Caco-2 (cell line): ENCODE measurements around the gene AOPEP. TPM values are rescaled to one million over a fixed set of nuclear protein-coding genes. Genes with fewer than 3 reads are reported as not detected.

Experiments
- BruUV-seq: library from RNA; stranded (reverse); fragments of 400-500 nt; replicated peaks from 2 replicates; lab custom pipeline; 2021; lab: Mats Ljungman, UMichigan
- CTCF ChIA-PET: fragments of 300-600 bp; sonication (Branson Sonifier 250); formaldehyde crosslinking; loops from one replicate; lab custom pipeline; 2022; ENCODE audit warnings: antibody characterized with exemption; lab: Charles Lee
- POLR2A ChIA-PET: fragments of 300-600 bp; sonication (Branson Sonifier 250); formaldehyde crosslinking; loops from one replicate; lab custom pipeline; 2022; ENCODE audit warnings: antibody characterized with exemption; lab: Charles Lee
- DNase-seq, 2 experiments: peaks; one replicate each; pipeline versions ENCODE4 v3.0.0 to v3.0.0-alpha.2; 2020 to 2022
- H3K27me3 ChIP-seq: replicated peaks from 2 replicates; pipeline ENCODE4 v1.6.0; 2011; ENCODE audit warnings: low read length; ENCODE audit not compliant: control insufficient read depth, insufficient read depth
- H3K36me3 ChIP-seq: 2 replicates; pipeline ENCODE4 v1.5.1; 2011; ENCODE audit warnings: low read length; ENCODE audit not compliant: control insufficient read depth, insufficient read depth
- H3K4me1 ChIP-seq: fragments of 250-450 bp; sonication (Bioruptor Pico); 2 replicates; pipeline ENCODE4 v1.5.1; 2020; ENCODE audit warnings: mild to moderate bottlenecking
- H3K4me3 ChIP-seq: 2 replicates; pipeline ENCODE4 v1.5.1; 2011; ENCODE audit warnings: low read depth, mild to moderate bottlenecking, control low read depth, low read length
- H3K9me3 ChIP-seq: fragments of 250-450 bp; sonication (Bioruptor Pico); 2 replicates; pipeline ENCODE4 v1.5.1; 2020; ENCODE audit warnings: mild to moderate bottlenecking, moderate library complexity
- H3K27ac Mint-ChIP-seq: one replicate; pipeline ENCODE4 v1.8.0; 2022; ENCODE audit warnings: mixed read lengths; ENCODE audit not compliant: unreplicated experiment
- H3K27me3 Mint-ChIP-seq: one replicate; pipeline ENCODE4 v1.8.0; 2022; ENCODE audit warnings: mixed read lengths; ENCODE audit not compliant: insufficient read depth, unreplicated experiment
- H3K36me3 Mint-ChIP-seq: one replicate; pipeline ENCODE4 v1.8.0; 2022; ENCODE audit warnings: mild to moderate bottlenecking, mixed read lengths; ENCODE audit not compliant: insufficient read depth, unreplicated experiment
- H3K4me1 Mint-ChIP-seq: one replicate; pipeline ENCODE4 v1.8.0; 2022; ENCODE audit warnings: low read depth, mixed read lengths; ENCODE audit not compliant: unreplicated experiment
- H3K4me3 Mint-ChIP-seq: one replicate; pipeline ENCODE4 v1.8.0; 2022; ENCODE audit warnings: mild to moderate bottlenecking, moderate library complexity, mixed read lengths; ENCODE audit not compliant: unreplicated experiment
- H3K9me3 Mint-ChIP-seq: one replicate; pipeline ENCODE4 v1.8.0; 2022; ENCODE audit warnings: mixed read lengths; ENCODE audit not compliant: unreplicated experiment
- intact Hi-C: fragments of 100-400 bp; cut with micrococcal nuclease; formaldehyde crosslinking; loops from one replicate; pipeline ENCODE4 v1.10.0; 2022; ENCODE audit not compliant: unreplicated experiment
- total RNA-seq: library from RNA; stranded (reverse); gene quantifications from 2 replicates; pipeline ENCODE4 v1.2.3, GENCODE V29; 2022
- TF ChIP-seq, protein P1 (sequence below), 2 experiments: fragments of 200-600 bp in 1 of 2; IDR thresholded peaks; 1 replicate in 1 of 2; 2 replicates in 1 of 2; pipeline versions ENCODE4 v1.5.1 to v1.8.0; 2011 to 2022; ENCODE audit warnings: antibody characterized with exemption in 1 of 2, control low read depth in 1 of 2, inconsistent platforms in 1 of 2, low read depth in 1 of 2, low read length in 1 of 2, mild to moderate bottlenecking in 1 of 2, moderate library complexity in 1 of 2; ENCODE audit not compliant: insufficient read depth in 1 of 2, severe bottlenecking in 1 of 2, unreplicated experiment in 1 of 2

Gene AOPEP
- total RNA-seq, 1 experiment from 2014 or later: 63.3 TPM

DNA sequence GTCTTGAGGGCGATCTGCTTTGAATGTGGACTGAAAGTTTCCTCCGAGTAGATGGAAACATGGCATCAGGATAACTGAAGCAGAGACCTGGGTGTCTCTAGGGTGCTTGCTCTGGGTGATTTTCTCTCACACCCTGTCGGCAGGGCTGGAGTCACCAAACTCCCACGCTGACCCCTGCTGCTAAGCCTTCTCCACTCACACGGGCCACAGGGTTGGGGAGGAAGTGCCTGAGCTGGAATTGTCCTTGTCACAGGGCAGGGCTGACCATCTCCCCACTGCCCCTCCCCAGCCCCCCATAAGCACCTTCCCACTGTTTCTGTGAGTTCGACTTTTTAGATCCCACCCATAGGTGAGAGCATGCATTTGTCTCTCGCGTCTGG lies 378.1 kb downstream of the AOPEP start:
- ChIA-PET CTCF (no interaction called here), POLR2A (no interaction called here)
- intact Hi-C loops: no loop called here
- H3K4me1 ChIP-seq: peaks cover 13% of the 10 kb centered on the region
- BruUV-seq: no TSS peak
- no peaks in the 10 kb centered on the region for H3K9me3 ChIP-seq
- H3K9me3 Mint-ChIP-seq: no peaks in the 10 kb centered on the region
- H3K4me1 Mint-ChIP-seq: no peaks in the 10 kb centered on the region
- peaks cover 54% of the 10 kb centered on the region for H3K36me3 Mint-ChIP-seq
- no peak overlapping the region for H3K4me3 ChIP-seq
- DNase-seq: no peak
- no peaks in the 10 kb centered on the region for H3K27me3 ChIP-seq
- TF ChIP-seq, protein P1, sequence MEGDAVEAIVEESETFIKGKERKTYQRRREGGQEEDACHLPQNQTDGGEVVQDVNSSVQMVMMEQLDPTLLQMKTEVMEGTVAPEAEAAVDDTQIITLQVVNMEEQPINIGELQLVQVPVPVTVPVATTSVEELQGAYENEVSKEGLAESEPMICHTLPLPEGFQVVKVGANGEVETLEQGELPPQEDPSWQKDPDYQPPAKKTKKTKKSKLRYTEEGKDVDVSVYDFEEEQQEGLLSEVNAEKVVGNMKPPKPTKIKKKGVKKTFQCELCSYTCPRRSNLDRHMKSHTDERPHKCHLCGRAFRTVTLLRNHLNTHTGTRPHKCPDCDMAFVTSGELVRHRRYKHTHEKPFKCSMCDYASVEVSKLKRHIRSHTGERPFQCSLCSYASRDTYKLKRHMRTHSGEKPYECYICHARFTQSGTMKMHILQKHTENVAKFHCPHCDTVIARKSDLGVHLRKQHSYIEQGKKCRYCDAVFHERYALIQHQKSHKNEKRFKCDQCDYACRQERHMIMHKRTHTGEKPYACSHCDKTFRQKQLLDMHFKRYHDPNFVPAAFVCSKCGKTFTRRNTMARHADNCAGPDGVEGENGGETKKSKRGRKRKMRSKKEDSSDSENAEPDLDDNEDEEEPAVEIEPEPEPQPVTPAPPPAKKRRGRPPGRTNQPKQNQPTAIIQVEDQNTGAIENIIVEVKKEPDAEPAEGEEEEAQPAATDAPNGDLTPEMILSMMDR (IDR thresholded peaks at IDR 0.05; ENCODE audit: insufficient read depth in 1 of 2, low read depth in 1 of 2, low read length in 1 of 2, severe bottlenecking in 1 of 2, unreplicated experiment in 1 of 2): no peak
- H3K27ac Mint-ChIP-seq: no peak overlapping the region
- H3K4me3 Mint-ChIP-seq: no peak overlapping the region
- H3K27me3 Mint-ChIP-seq: no peaks in the 10 kb centered on the region
- peaks cover 1% of the 10 kb centered on the region for H3K36me3 ChIP-seq

DNA sequence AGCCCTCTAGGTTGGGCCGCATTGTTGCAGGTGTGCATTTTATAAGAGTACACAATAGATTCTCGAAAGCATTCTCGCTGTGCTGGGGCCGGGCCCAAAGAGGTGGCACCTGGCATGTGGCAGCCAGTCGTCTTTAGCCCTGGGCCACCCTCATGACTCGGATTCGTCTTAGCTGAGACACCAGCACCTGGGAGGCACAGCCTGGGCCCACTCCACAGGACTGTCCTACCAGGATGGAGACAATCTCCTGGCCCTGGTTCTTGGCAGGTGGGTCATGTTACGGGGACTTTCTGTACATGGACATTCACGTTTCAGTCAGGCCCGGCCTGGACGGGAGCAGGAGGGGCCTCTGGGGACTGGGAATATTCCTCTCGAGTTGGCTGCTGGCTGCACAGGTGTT lies 378.5 kb downstream of the AOPEP start:
- intact Hi-C loops: no loop called here
- no peaks in the 10 kb centered on the region for H3K27me3 Mint-ChIP-seq
- no peaks in the 10 kb centered on the region for H3K4me1 Mint-ChIP-seq
- no peaks in the 10 kb centered on the region for H3K9me3 Mint-ChIP-seq
- BruUV-seq: no TSS peak
- CTCF ChIA-PET: no interaction called here
- TF ChIP-seq, protein P1 (IDR thresholded peaks at IDR 0.05; ENCODE audit: insufficient read depth in 1 of 2, low read depth in 1 of 2, low read length in 1 of 2, severe bottlenecking in 1 of 2, unreplicated experiment in 1 of 2): no peak
- H3K4me3 Mint-ChIP-seq: no peak overlapping the region
- H3K9me3 ChIP-seq: no peaks in the 10 kb centered on the region
- no peak overlapping the region for H3K4me3 ChIP-seq
- H3K4me1 ChIP-seq: peaks cover 9% of the 10 kb centered on the region
- POLR2A ChIA-PET: no interaction called here
- peaks cover 49% of the 10 kb centered on the region for H3K36me3 Mint-ChIP-seq
- no peak for DNase-seq
- no peaks in the 10 kb centered on the region for H3K27me3 ChIP-seq
- peaks cover 1% of the 10 kb centered on the region for H3K36me3 ChIP-seq
- H3K27ac Mint-ChIP-seq: no peak overlapping the region

DNA sequence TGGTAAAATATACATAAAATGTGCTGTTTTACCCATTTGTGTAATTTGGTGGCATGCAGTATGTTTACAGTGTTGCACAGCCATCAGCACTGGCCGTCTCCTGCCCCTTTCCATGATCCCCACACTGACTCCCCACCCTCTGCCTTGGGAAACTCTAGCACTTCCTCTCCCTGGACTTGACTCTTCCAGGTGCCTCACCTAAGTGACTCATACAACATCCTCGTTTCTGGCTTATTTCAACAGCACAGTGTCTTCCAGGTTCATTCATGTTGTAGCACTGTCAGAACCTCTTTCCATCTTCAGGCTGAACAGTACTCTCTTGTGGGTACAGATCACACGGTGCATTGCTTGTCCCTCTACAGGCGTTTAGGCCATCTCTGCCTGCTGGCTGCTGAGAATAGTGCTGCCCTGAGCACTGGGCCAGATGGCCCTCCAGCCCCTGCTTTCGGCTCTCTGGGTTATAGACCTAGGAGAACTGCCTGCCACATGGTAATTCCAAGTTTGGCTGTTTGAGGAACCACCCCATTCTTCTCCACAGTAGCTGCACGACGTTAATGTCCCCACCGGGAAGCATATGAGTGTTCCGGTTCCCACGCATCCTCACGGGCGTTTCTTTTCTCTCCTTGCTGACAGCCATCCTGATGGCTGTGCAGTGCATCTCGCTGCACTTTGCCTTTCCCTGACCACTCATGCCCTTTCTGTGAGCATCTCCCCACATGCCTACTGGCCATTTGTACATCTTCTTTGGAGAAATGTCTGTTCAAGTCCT lies 379.2 kb downstream of the AOPEP start:
- no peak overlapping the region for H3K4me3 Mint-ChIP-seq
- no peak overlapping the region for H3K27ac Mint-ChIP-seq
- Histone ChIP-seq H3K27me3 (no peaks in the 10 kb centered on the region), H3K4me1 (peaks cover 2% of the 10 kb centered on the region; the same call in 1 of the 2 replicates), H3K4me3 (no peak overlapping the region), H3K36me3 (peaks cover 1% of the 10 kb centered on the region), H3K9me3 (no peaks in the 10 kb centered on the region)
- DNase-seq: no peak
- CTCF ChIA-PET: no interaction called here
- POLR2A ChIA-PET: no interaction called here
- no peaks in the 10 kb centered on the region for H3K27me3 Mint-ChIP-seq
- no TSS peak for BruUV-seq
- peaks cover 44% of the 10 kb centered on the region for H3K36me3 Mint-ChIP-seq
- intact Hi-C loops: no loop called here
- TF ChIP-seq, protein P1 (IDR thresholded peaks at IDR 0.05; ENCODE audit: insufficient read depth in 1 of 2, low read depth in 1 of 2, low read length in 1 of 2, severe bottlenecking in 1 of 2, unreplicated experiment in 1 of 2): no peak
- no peaks in the 10 kb centered on the region for H3K4me1 Mint-ChIP-seq
- no peaks in the 10 kb centered on the region for H3K9me3 Mint-ChIP-seq
